GM23248 (cell line): Measurements from ENCODE around the gene PLEKHA5.

Experiments used
- EZH2 ChIP-seq: fragments of 200-600 bp; sonication (generic); IDR thresholded peaks from 2 replicates; pipeline ENCODE4 v1.6.1; 2018; ENCODE audit warnings: antibody characterized with exemption, mild to moderate bottlenecking; ENCODE audit not compliant: insufficient read depth, poor library complexity, severe bottlenecking
- EZH2phosphoT487 ChIP-seq: fragments of 200-600 bp; sonication (generic); IDR thresholded peaks from 2 replicates; pipeline ENCODE4 v1.6.1; 2018; ENCODE audit warnings: antibody characterized with exemption, moderate library complexity, mild to moderate bottlenecking, low read depth; ENCODE audit not compliant: insufficient read depth

DNA sequence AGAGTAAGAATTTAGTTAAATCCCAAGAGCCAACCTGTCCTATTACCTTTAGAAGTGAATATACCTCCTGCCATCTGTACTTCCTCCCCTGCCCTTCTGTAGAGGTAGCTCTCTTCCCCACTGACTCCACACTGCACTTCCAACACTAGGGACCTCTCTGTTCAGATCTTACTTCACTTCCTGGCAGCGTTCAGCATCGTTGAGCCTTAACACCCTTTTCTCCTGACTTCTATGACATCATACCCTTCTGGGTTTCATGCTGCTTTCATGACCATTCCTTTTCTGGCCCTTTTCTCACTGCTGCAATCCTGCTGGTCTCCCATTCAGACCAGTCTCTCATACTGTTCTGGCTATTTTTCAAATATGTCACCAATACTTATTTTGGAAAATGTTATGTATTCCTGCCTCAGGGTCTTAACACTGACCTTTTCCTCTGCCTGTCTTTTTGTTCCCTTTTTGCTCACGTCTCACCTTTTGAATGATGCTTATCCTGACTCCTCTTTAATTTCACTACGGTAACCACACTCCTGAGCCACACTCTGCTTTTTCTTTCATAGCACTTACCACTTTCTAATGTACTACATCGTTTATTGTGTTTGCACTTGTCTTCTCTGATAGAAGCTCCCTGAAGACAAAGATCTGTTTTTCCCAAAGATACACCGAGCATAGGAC is 67.6 kb downstream of the PLEKHA5 start:
- TF ChIP-seq EZH2, result no peak
- no peak for TF ChIP-seq EZH2phosphoT487
